Right ventricle myocardium superior (tissue), 1 donor: ENCODE measurements around the gene DRAP1. TPM values are rescaled to one million over a fixed set of nuclear protein-coding genes. Genes with fewer than 3 reads are reported as not detected.
A peak's percentile ranks its signal among the peaks of the same experiment; 100 is the strongest.
"Not testable (repeated sequence)": the region's sequence is repeated elsewhere in the genome, so short reads cannot be mapped to it uniquely, and the experiment has no call there.

Source experiments
- ATAC-seq: fragments of 200-7000 bp; cut with Tn5 transposase; one replicate; pipeline ENCODE4 v1.9.1; 2020; ENCODE audit warnings: mild to moderate bottlenecking; ENCODE audit not compliant: poor library complexity
- DNase-seq: peaks from one replicate; pipeline ENCODE4 v3.0.0-alpha.2; 2020
- intact Hi-C: fragments of 100-400 bp; cut with DNase I; formaldehyde crosslinking; loops from one replicate; pipeline ENCODE4 v1.11.2; 2022
- total RNA-seq: library from RNA; stranded (reverse); fragmentation: NEBNext Ultra II Directional; extraction: Animal tissue kit (Norgen Biotek cat#: 25700); gene quantifications from one replicate; pipeline ENCODE4 v1.2.1, GENCODE V29; 2021
- donor health status: DM: no; HTN: yes; CAD: no; lungs with severe emphysema.

DRAP1 gene
- total RNA-seq, 1 donor from 2014 or later: 81.9 TPM

GRCh38 chr11:65947603-65948125, 28.4 kb downstream of the DRAP1 start:
- ATAC-seq: no peak
- no peak for DNase-seq
- intact Hi-C loops: no loop called here

GRCh38 chr11:65950711-65951110, 31.5 kb downstream of the DRAP1 start:
- intact Hi-C loops, DNase-seq, ATAC-seq: not testable (repeated sequence)

GRCh38 chr11:65951641-65952040, 32.4 kb downstream of the DRAP1 start:
- ATAC-seq, intact Hi-C loops: not testable (repeated sequence)

GRCh38 chr11:65952052-65952521, 32.9 kb downstream of the DRAP1 start:
- ATAC-seq (no peak), DNase-seq (no peak)
- intact Hi-C loops: no loop called here

More at GRCh38 chr11:65951641-65952040, 32.4 kb downstream of the DRAP1 start:
- not testable (repeated sequence) for DNase-seq

- DNase-seq: no peak
- intact Hi-C loops: no loop called here
- no peak for ATAC-seq
These were observed 34.2 kb downstream of the DRAP1 start for GRCh38 chr11:65953471-65953870.

GRCh38 chr11:65954771-65955170, 35.5 kb downstream of the DRAP1 start:
- intact Hi-C loops: no loop called here
- DNase-seq (no peak), ATAC-seq (no peak)

GRCh38 chr11:65958291-65958690, 39.1 kb downstream of the DRAP1 start:
- intact Hi-C loops: no loop called here
- no peak for ATAC-seq

GRCh38 chr11:65958774-65959420, 39.7 kb downstream of the DRAP1 start:
- ATAC-seq (no peak), DNase-seq (peak; percentile 32)
- intact Hi-C loops: no loop called here

More at GRCh38 chr11:65958291-65958690, 39.1 kb downstream of the DRAP1 start:
- no peak for DNase-seq

- ATAC-seq: peak; percentile 4
- intact Hi-C loops: no loop called here
These were observed 41.6 kb downstream of the DRAP1 start for GRCh38 chr11:65960824-65961266.

GRCh38 chr11:65961267-65962140, 42.3 kb downstream of the DRAP1 start, which contains the start of gene SART1:
Gene SART1, plus strand, starts transcription at chr11:65961734. Its CDS starts 47 bp downstream, at chr11:65961781.
- intact Hi-C loops: no loop called here
- ATAC-seq (peak; percentile 99), DNase-seq (peak; percentile 99)

More at GRCh38 chr11:65960824-65961266, 41.6 kb downstream of the DRAP1 start:
- peak; percentile 27 for DNase-seq

GRCh38 chr11:65962141-65962564, 42.9 kb downstream of the DRAP1 start:
- DNase-seq (no peak), ATAC-seq (no peak)
- intact Hi-C loops: no loop called here

- intact Hi-C loops: no loop called here
- ATAC-seq: no peak
- DNase-seq: no peak
These were observed 45.7 kb downstream of the DRAP1 start for GRCh38 chr11:65964906-65965305.

- intact Hi-C loops: no loop called here
- ATAC-seq: no peak
- DNase-seq: no peak
These were observed 46.9 kb downstream of the DRAP1 start for GRCh38 chr11:65965986-65966762.

GRCh38 chr11:65967329-65967934, 48.2 kb downstream of the DRAP1 start:
- DNase-seq: no peak
- intact Hi-C loops: no loop called here
- no peak for ATAC-seq

GRCh38 chr11:65968600-65969482, 49.6 kb downstream of the DRAP1 start:
- intact Hi-C loops: no loop called here
- DNase-seq (no peak), ATAC-seq (peak; percentile 16)
